Measurements from ENCODE around the gene KASH5.

GRCh38 chr19:49380391-49380790, 7.7 kb upstream of the KASH5 start:
- TF ChIP-seq POLR2A (IDR thresholded peaks at IDR 0.05; ENCODE audit: low read depth, low read length) (no peak), TAF1 (IDR thresholded peaks at IDR 0.05; ENCODE audit: borderline replicate concordance, low read depth, low read length) (no peak), POLR2AphosphoS5 (IDR thresholded peaks at IDR 0.05; ENCODE audit: low read depth, low read length) (no peak)
